Liver (tissue), 9 donors: Measurements from ENCODE around the gene PAPPA2. TPM values are rescaled to one million over a fixed set of nuclear protein-coding genes. Genes with fewer than 3 reads are reported as not detected.

Experiments used
- DNase-seq: peaks from one replicate; pipeline ENCODE4 v3.0.0-alpha.2; 2017; ENCODE audit warnings: low spot score
- H3K27ac ChIP-seq, 2 donors: one replicate each; pipeline ENCODE4 v1.7.0; 2013; ENCODE audit warnings: inconsistent platforms in 2 of 2, low read length in 2 of 2, control low read depth in 1 of 2, low read depth in 1 of 2, mild to moderate bottlenecking in 1 of 2
- H3K27me3 ChIP-seq, 4 donors: one replicate each; pipeline versions ENCODE4 v1.6.1 to v1.7.0; 2013; ENCODE audit warnings: low read length in 3 of 4, inconsistent platforms in 1 of 4, mild to moderate bottlenecking in 1 of 4, moderate library complexity in 1 of 4; ENCODE audit not compliant: control insufficient read depth in 4 of 4, insufficient read depth in 4 of 4
- H3K36me3 ChIP-seq, 4 donors: one replicate each; pipeline versions ENCODE4 v1.6.1 to v1.7.0; 2013; ENCODE audit warnings: low read length in 3 of 4, mild to moderate bottlenecking in 3 of 4, low read depth in 1 of 4, moderate library complexity in 1 of 4; ENCODE audit not compliant: control insufficient read depth in 4 of 4, insufficient read depth in 3 of 4
- H3K4me1 ChIP-seq, 4 donors: one replicate each; pipeline versions ENCODE4 v1.6.1 to v1.7.0; 2013; ENCODE audit warnings: low read length in 3 of 4, mild to moderate bottlenecking in 3 of 4, moderate library complexity in 1 of 4; ENCODE audit not compliant: control insufficient read depth in 4 of 4, insufficient read depth in 4 of 4
- H3K4me3 ChIP-seq, 3 donors: one replicate each; pipeline versions ENCODE4 v1.6.1 to v1.7.0; 2013; ENCODE audit warnings: low read length in 3 of 3, control low read depth in 1 of 3, low read depth in 1 of 3, mild to moderate bottlenecking in 1 of 3
- H3K9ac ChIP-seq, 2 donors: one replicate each; pipeline ENCODE4 v1.7.0; 2013; ENCODE audit warnings: low read length in 2 of 2, mild to moderate bottlenecking in 2 of 2, moderate library complexity in 2 of 2, control low read depth in 1 of 2, low read depth in 1 of 2
- H3K9me3 ChIP-seq, 4 donors: one replicate each; pipeline versions ENCODE4 v1.6.1 to v1.7.0; 2013; ENCODE audit warnings: low read length in 3 of 4; ENCODE audit not compliant: control insufficient read depth in 4 of 4
- EGR1 ChIP-seq, 2 donors: IDR thresholded peaks; 2 replicates each; pipeline ENCODE4 v1.6.1; 2016 to 2018; ENCODE audit warnings: antibody characterized with exemption in 2 of 2, low read depth in 2 of 2
- FOXA1 ChIP-seq: IDR thresholded peaks from 2 replicates; pipeline ENCODE4 v1.6.1; 2016; ENCODE audit warnings: antibody characterized with exemption
- FOXA2 ChIP-seq: IDR thresholded peaks from 2 replicates; pipeline ENCODE4 v1.6.1; 2016; ENCODE audit warnings: antibody characterized with exemption
- HNF4A ChIP-seq, 2 donors: conservative IDR thresholded peaks; 2 replicates each; pipeline ENCODE4 v1.6.1; 2016; ENCODE audit warnings: antibody characterized with exemption in 2 of 2, mild to moderate bottlenecking in 2 of 2
- HNF4G ChIP-seq: IDR thresholded peaks from 2 replicates; pipeline ENCODE4 v1.6.1; 2016; ENCODE audit warnings: antibody characterized with exemption
- RAD21 ChIP-seq, 2 donors: IDR thresholded peaks; 2 replicates each; pipeline ENCODE4 v1.6.1; 2016; ENCODE audit warnings: antibody characterized with exemption in 2 of 2, mild to moderate bottlenecking in 2 of 2
- SP1 ChIP-seq: IDR thresholded peaks from 2 replicates; pipeline ENCODE4 v1.6.1; 2018; ENCODE audit warnings: antibody characterized with exemption, mild to moderate bottlenecking
- YY1 ChIP-seq: IDR thresholded peaks from 2 replicates; pipeline ENCODE4 v1.6.1; 2016; ENCODE audit warnings: antibody characterized with exemption, mild to moderate bottlenecking
- WGBS: extraction: QIAGEN DNeasy Blood & Tissue Kit; methylation state at CpG from one replicate; pipeline ENCODE4 v1.1.7; 2013; 5-methylcytosine and 5-hydroxymethylcytosine counted together
- polyA plus RNA-seq, 2 donors: library from polyadenylated mRNA; stranded (reverse) in 1 of 2; unstranded in 1 of 2; fragments of 200-250 nt in 1 of 2; fragments of >200 nt in 1 of 2; fragmentation: Nextera tagmentation in 1 of 2; extraction: Ambion mirVana in 1 of 2; gene quantifications; one replicate each; pipeline versions ENCODE4 v1.2.1 to v1.2.3, GENCODE V29; 2013 to 2015
- total RNA-seq, 2 donors: library from RNA; depleted of rRNA; stranded (reverse); fragments of >200 nt; gene quantifications; one replicate each; pipeline ENCODE4 v1.2.3, GENCODE V29; 2014
- TF ChIP-seq, protein P1 (sequence below): IDR thresholded peaks from 2 replicates; pipeline ENCODE4 v1.6.1; 2016; ENCODE audit warnings: antibody characterized with exemption, mild to moderate bottlenecking
- TF ChIP-seq, protein P2 (sequence below): IDR thresholded peaks from 2 replicates; pipeline ENCODE4 v1.6.1; 2016; ENCODE audit warnings: antibody characterized with exemption
- TF ChIP-seq, protein P3 (sequence below): IDR thresholded peaks from 2 replicates; pipeline ENCODE4 v1.6.1; 2016; ENCODE audit warnings: antibody characterized with exemption
- donor health status: healthy.
- donor health status: healthy.
- donor health status: healthy.
- donor health status: healthy.
- donor health status: healthy.

The PAPPA2 gene
- total and polyA plus RNA-seq, 4 donors, result 0.19 to 27.2 (median 13.4) TPM

DNA sequence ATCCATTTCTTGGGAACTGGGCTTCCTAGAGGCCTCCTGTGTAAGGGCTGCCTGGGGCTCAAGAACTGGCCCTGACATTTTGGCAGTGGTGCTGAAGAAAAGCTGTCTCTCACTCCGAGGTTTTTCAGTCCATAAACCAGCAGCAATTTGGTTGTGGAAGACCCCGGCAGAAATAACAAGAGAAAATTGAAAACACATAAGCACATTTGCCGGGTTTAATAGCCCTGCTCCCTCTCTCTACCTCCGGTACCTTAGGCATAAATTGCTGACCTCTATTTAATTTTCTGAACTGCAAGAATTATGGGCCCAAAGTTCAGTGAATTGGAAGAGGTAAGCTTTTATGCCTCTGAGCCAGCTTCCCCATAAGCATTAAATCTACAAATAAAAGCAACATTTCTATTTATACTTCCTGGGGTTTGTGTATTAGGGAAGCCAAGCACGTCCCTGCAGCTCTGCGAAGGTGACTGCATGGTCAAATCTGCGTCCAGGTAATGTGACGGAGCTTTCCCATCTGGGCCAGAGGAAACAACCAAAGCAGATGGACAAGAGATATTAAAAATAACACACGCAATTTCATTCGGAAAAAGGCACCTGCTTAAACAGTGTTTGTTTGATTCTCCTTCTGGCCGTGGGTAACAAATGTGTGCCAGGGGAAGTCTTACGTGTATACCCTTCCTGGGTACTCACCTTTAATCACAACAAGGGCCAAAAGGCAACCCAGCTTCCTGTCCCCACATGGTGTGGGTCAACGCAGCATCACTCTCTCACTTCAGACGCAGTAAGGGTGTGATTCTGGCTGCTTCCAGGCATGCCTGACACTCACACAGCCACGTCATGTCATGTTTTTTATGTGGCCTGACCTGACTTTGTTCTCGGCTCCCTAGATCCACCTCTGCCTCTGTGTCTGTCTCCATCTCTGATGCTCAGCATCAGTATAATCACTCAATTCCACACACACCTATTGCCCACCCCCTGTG, 69.2 kb downstream of the PAPPA2 start:
- Histone ChIP-seq H3K9me3 (peaks cover 0 to 1% (median 0%) of the 10 kb centered on the region in 4 donors), H3K36me3 (no peaks in the 10 kb centered on the region), H3K4me1 (peaks cover 7 to 23% (median 17%) of the 10 kb centered on the region in 4 donors), H3K9ac (no peak overlapping the region), H3K27ac (peak overlapping the region; percentile 26 to 64), H3K4me3 (no peak overlapping the region), H3K27me3 (no peaks in the 10 kb centered on the region)
- WGBS, result 75% methylated on average over 16 of the region's 16 CpGs
- no peak for DNase-seq
- TF ChIP-seq RAD21 (IDR thresholded peaks at IDR 0.05), result no peak

DNA sequence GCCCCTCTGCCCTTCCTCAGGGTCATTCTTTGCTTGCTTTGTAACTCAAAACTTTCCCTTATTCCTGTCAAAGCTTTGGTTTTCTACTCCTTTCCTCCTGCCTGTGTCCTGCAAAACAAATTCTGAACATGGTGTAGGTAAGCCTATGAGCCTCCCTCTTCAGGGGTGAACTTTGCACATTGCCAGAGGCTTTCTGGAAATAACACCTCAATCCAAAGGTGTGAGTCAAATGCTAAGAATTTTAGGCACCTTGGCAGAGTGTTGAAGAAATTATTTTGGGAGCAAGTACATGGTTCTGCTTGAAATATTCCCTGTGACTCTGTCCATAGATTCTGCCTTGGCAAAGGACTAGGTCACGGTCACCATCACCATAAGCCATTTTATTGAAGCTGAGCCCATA, 70.0 kb downstream of the PAPPA2 start:
- Histone ChIP-seq H3K9me3 (no peaks in the 10 kb centered on the region), H3K9ac (no peak overlapping the region), H3K36me3 (no peaks in the 10 kb centered on the region), H3K4me3 (no peak overlapping the region), H3K27ac (no peak overlapping the region), H3K27me3 (no peaks in the 10 kb centered on the region), H3K4me1 (peaks cover 7 to 23% (median 17%) of the 10 kb centered on the region in 4 donors)
- 96% methylated on average over 1 of the region's 1 CpG for WGBS
- TF ChIP-seq, protein P1, sequence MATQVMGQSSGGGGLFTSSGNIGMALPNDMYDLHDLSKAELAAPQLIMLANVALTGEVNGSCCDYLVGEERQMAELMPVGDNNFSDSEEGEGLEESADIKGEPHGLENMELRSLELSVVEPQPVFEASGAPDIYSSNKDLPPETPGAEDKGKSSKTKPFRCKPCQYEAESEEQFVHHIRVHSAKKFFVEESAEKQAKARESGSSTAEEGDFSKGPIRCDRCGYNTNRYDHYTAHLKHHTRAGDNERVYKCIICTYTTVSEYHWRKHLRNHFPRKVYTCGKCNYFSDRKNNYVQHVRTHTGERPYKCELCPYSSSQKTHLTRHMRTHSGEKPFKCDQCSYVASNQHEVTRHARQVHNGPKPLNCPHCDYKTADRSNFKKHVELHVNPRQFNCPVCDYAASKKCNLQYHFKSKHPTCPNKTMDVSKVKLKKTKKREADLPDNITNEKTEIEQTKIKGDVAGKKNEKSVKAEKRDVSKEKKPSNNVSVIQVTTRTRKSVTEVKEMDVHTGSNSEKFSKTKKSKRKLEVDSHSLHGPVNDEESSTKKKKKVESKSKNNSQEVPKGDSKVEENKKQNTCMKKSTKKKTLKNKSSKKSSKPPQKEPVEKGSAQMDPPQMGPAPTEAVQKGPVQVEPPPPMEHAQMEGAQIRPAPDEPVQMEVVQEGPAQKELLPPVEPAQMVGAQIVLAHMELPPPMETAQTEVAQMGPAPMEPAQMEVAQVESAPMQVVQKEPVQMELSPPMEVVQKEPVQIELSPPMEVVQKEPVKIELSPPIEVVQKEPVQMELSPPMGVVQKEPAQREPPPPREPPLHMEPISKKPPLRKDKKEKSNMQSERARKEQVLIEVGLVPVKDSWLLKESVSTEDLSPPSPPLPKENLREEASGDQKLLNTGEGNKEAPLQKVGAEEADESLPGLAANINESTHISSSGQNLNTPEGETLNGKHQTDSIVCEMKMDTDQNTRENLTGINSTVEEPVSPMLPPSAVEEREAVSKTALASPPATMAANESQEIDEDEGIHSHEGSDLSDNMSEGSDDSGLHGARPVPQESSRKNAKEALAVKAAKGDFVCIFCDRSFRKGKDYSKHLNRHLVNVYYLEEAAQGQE, result no peak
- TF ChIP-seq, protein P2, sequence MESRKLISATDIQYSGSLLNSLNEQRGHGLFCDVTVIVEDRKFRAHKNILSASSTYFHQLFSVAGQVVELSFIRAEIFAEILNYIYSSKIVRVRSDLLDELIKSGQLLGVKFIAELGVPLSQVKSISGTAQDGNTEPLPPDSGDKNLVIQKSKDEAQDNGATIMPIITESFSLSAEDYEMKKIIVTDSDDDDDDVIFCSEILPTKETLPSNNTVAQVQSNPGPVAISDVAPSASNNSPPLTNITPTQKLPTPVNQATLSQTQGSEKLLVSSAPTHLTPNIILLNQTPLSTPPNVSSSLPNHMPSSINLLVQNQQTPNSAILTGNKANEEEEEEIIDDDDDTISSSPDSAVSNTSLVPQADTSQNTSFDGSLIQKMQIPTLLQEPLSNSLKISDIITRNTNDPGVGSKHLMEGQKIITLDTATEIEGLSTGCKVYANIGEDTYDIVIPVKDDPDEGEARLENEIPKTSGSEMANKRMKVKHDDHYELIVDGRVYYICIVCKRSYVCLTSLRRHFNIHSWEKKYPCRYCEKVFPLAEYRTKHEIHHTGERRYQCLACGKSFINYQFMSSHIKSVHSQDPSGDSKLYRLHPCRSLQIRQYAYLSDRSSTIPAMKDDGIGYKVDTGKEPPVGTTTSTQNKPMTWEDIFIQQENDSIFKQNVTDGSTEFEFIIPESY, result no peak
- TF ChIP-seq, protein P3, sequence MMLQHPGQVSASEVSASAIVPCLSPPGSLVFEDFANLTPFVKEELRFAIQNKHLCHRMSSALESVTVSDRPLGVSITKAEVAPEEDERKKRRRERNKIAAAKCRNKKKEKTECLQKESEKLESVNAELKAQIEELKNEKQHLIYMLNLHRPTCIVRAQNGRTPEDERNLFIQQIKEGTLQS, result no peak
- TF ChIP-seq HNF4A (conservative IDR thresholded peaks at IDR 0.05), result peak in 1 of 2 donors; percentile 4
- DNase-seq, result no peak

DNA sequence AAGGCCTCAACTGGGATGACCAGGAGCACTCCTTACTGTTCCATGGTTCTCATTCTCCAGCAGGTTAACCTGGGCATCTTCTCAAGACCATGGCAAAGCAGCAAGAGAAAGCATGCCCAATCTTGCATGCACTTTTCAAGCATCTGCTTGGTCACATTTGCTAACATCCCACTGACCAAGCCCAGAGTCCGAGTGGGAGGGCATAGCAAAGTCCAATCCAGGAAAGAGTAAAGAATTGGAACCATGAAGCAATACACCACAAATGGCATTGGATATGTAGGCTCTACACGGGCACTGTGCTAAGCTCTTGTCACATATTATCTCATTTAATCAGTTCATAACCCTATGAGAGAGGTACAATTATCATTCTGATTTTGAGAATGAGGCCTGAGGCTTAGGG, 73.6 kb downstream of the PAPPA2 start:
- no peaks in the 10 kb centered on the region for H3K27me3 ChIP-seq
- no peak overlapping the region for H3K27ac ChIP-seq
- no peaks in the 10 kb centered on the region for H3K36me3 ChIP-seq
- TF ChIP-seq SP1 (peak; percentile 18), EGR1 (IDR thresholded peaks at IDR 0.05; ENCODE audit: low read depth in 2 of 2) (no peak), HNF4G (peak; percentile 12), HNF4A (conservative IDR thresholded peaks at IDR 0.05) (peak; percentile 68 to 90), YY1 (no peak), FOXA2 (no peak), FOXA1 (no peak)
- TF ChIP-seq, protein P3, result no peak
- peaks cover 0 to 13% (median 2%) of the 10 kb centered on the region in 4 donors for H3K9me3 ChIP-seq
- peaks cover 0 to 12% (median 8%) of the 10 kb centered on the region in 4 donors for H3K4me1 ChIP-seq
- no peak overlapping the region for H3K9ac ChIP-seq
- DNase-seq, result no peak
- no peak overlapping the region for H3K4me3 ChIP-seq
- 79% methylated on average over 2 of the region's 2 CpGs for WGBS
